ENCODE data around the gene DLGAP1. TPM values are rescaled to one million over a fixed set of nuclear protein-coding genes. Genes with fewer than 3 reads are reported as not detected.

DLGAP1 gene
- total and polyA plus RNA-seq, 2 experiments from 2014 or later = 3.1 to 6.5 TPM

DNA sequence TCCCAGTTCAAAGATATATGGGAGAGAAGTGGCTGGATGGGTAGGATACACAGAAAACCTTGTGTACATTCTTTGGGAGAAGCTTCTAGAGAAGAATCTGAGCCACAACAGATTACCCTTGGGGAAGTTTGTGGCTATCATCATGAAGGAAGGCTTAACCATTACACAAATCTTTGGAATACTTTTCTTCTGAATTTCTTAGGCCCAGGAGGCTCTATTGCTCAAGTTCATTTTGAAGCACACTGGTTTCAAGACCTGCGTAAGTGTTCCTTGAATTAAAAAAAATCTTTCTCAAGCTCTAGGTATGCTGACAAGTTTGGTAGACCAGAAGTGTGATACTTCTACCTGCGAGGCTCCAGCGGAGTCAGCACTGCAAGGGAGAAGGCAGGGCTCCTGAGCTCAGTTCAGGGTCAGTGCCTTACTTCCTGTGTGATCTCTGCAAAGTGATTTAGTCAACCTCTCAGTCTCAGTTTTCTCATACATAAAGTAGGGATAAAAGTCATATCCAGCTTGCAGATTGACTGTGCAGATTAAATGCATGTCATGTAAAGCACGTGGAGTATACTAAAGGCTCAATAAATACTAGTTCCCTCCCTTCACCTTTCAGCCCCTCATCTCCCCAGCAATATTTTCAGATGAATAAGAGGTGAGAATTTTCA is 438.6 kb downstream of the DLGAP1 start:
- no peak overlapping the region for H3K4me2 ChIP-seq

DNA sequence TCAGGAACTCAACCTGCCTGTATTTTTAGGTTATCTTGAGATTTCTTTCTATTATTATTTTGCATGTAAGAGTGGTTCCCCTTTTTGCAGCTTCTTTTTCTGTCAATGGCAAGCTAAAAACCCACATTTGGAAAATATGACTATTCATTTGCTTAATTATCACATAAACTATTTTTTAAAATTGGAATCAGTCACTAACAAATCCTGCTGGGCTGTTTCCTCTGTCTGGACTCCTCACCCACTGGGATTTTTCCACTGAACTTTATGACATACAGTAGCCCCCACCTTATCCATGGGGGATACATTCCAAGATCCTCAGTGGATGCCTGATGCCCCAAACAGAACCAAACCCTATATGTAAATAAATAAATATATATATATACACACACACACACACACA is 447.3 kb downstream of the DLGAP1 start:
- TF ChIP-seq CTCF (IDR thresholded peaks at IDR 0.05; ENCODE audit: poor library complexity) (no peak), EZH2 (IDR thresholded peaks at IDR 0.05; ENCODE audit: borderline replicate concordance) (no peak), EZH2phosphoT487 (IDR thresholded peaks at IDR 0.05; ENCODE audit: low read depth, severe bottlenecking, unreplicated experiment) (no peak)
- H4K20me1 ChIP-seq (ENCODE audit: insufficient read depth, poor library complexity, severe bottlenecking) = no peaks in the 10 kb centered on the region
- no peak overlapping the region for H3K4me3 ChIP-seq
- no peak overlapping the region for H3K4me2 ChIP-seq
- no peaks in the 10 kb centered on the region for H3K9me3 ChIP-seq (ENCODE audit: low read depth)
- no peaks in the 10 kb centered on the region for H3K79me2 ChIP-seq
- no peaks in the 10 kb centered on the region for H3K27me3 ChIP-seq
- H3K36me3 ChIP-seq (replicated peaks; ENCODE audit: insufficient read depth, low read depth) = no peaks in the 10 kb centered on the region
- DNase-seq (ENCODE audit: low spot score) = no peak
- no peaks in the 10 kb centered on the region for H3K9me2 ChIP-seq (replicated peaks; ENCODE audit: insufficient read depth)
- H2AFZ ChIP-seq = no peak overlapping the region
- H3K4me1 ChIP-seq (ENCODE audit: insufficient read depth) = no peaks in the 10 kb centered on the region
- H3K27ac ChIP-seq = no peak overlapping the region

More for the DNA sequence above, 438.6 kb downstream of the DLGAP1 start:
- TF ChIP-seq CTCF (IDR thresholded peaks at IDR 0.05; ENCODE audit: poor library complexity) = no peak
- TF ChIP-seq EZH2phosphoT487 (IDR thresholded peaks at IDR 0.05; ENCODE audit: low read depth, severe bottlenecking, unreplicated experiment) = no peak
- no peak for TF ChIP-seq EZH2 (IDR thresholded peaks at IDR 0.05; ENCODE audit: borderline replicate concordance)
- no peaks in the 10 kb centered on the region for H3K9me3 ChIP-seq (ENCODE audit: low read depth)
- H3K79me2 ChIP-seq = no peaks in the 10 kb centered on the region
- no peak overlapping the region for H3K4me3 ChIP-seq
- H3K27ac ChIP-seq = no peak overlapping the region
- no peaks in the 10 kb centered on the region for H3K27me3 ChIP-seq
- H2AFZ ChIP-seq = no peak overlapping the region
- no peaks in the 10 kb centered on the region for H3K9me2 ChIP-seq (replicated peaks; ENCODE audit: insufficient read depth)
- no peaks in the 10 kb centered on the region for H3K36me3 ChIP-seq (replicated peaks; ENCODE audit: insufficient read depth, low read depth)
- H4K20me1 ChIP-seq (ENCODE audit: insufficient read depth, poor library complexity, severe bottlenecking) = no peaks in the 10 kb centered on the region
- 86% methylated on average over 4 of the region's 4 CpGs for whole genome bisulfite sequencing (ENCODE audit: low lambda C conversion rate, missing lambda C conversion rate)
- no peak for DNase-seq (ENCODE audit: low spot score)
- no peaks in the 10 kb centered on the region for H3K4me1 ChIP-seq (ENCODE audit: insufficient read depth)

GRCh38 chr18:4004183-4004829 is 450.8 kb downstream of the DLGAP1 start:
- no peaks in the 10 kb centered on the region for H3K27me3 ChIP-seq
- no peaks in the 10 kb centered on the region for H3K4me1 ChIP-seq (ENCODE audit: insufficient read depth)
- no peaks in the 10 kb centered on the region for H3K9me3 ChIP-seq (ENCODE audit: low read depth)
- no peak overlapping the region for H3K27ac ChIP-seq
- no peaks in the 10 kb centered on the region for H3K79me2 ChIP-seq
- no peaks in the 10 kb centered on the region for H3K9me2 ChIP-seq (replicated peaks; ENCODE audit: insufficient read depth)
- TF ChIP-seq EZH2 (IDR thresholded peaks at IDR 0.05; ENCODE audit: borderline replicate concordance) (no peak), EZH2phosphoT487 (IDR thresholded peaks at IDR 0.05; ENCODE audit: low read depth, severe bottlenecking, unreplicated experiment) (no peak), CTCF (IDR thresholded peaks at IDR 0.05; ENCODE audit: poor library complexity) (no peak)
- H3K4me3 ChIP-seq = no peak overlapping the region
- H2AFZ ChIP-seq = no peak overlapping the region
- DNase-seq (ENCODE audit: low spot score) = no peak
- WGBS (ENCODE audit: low lambda C conversion rate, missing lambda C conversion rate) = 58% methylated on average over 8 of the region's 8 CpGs
- no peaks in the 10 kb centered on the region for H4K20me1 ChIP-seq (ENCODE audit: insufficient read depth, poor library complexity, severe bottlenecking)
- H3K4me2 ChIP-seq = no peak overlapping the region
- H3K36me3 ChIP-seq (replicated peaks; ENCODE audit: insufficient read depth, low read depth) = no peaks in the 10 kb centered on the region
